LHCN-M2 (cell line): ENCODE data around the gene ATAT1. TPM values are rescaled to one million over a fixed set of nuclear protein-coding genes. Genes with fewer than 3 reads are reported as not detected.
A peak's percentile ranks its signal among the peaks of the same experiment; 100 is the strongest.

ENCODE experiments used
- DNase-seq: peaks from one replicate; pipeline ENCODE4 v3.0.0-alpha.2; 2012; ENCODE audit warnings: low read depth
- total RNA-seq: library from RNA; depleted of rRNA; stranded (reverse); fragments of >200 nt; gene quantifications from 2 replicates; pipeline ENCODE4 v1.2.3, GENCODE V29; 2014

ATAT1 gene
- total RNA-seq, 1 experiment from 2014 or later: 6.5 TPM

- peak; percentile 49 for DNase-seq
These were observed 13.2 kb upstream of the ATAT1 start for GRCh38 chr6:30613251-30614043.

GRCh38 chr6:30614044-30614842, 12.4 kb upstream of the ATAT1 start:
- no peak for DNase-seq

- peak; percentile 98 for DNase-seq
These were observed 11.8 kb upstream of the ATAT1 start for GRCh38 chr6:30614843-30615218.

GRCh38 chr6:30615219-30615957, 11.3 kb upstream of the ATAT1 start:
- peak; percentile 83 for DNase-seq

DNA sequence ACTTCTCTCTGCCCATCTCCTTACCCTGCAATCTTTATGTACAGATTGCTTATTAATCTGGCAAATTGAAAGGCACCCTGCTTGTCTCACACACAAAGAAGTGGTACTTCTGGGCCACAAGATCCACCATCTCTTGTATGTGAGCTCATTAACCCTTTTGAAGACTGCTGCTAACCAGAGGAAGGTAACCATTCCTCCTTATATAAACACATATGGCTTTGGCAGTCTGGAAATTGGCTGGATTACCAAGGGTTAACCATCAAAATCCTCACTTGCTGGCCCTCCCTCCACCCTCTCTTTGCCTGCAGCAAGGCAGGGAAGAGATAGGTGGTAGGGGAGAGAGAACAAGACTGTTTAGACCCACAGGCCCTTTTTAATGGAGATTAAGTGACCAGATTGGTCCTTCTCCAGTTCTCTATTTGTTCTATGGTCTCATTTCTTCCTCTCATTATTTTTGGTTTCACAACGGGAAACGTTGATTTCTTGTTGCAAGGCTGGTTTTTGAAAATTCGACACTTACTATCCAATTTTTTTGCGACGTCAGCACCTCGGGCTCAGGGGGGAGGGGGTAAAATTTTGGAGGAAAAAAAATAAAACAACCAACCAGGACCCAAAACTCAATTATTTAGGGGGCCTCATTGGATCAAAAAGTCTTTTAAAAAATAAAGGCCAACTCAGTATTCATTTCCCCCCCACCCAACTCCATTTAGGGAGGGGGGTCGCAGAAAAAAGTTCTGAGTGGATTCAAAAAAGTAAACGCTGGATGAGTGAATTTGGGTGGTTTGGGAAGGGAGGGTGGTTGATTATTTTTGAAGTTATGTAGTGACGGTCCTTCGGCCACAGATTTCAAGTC, 10.5 kb upstream of the ATAT1 start:
- DNase-seq: peak; percentile 33

DNA sequence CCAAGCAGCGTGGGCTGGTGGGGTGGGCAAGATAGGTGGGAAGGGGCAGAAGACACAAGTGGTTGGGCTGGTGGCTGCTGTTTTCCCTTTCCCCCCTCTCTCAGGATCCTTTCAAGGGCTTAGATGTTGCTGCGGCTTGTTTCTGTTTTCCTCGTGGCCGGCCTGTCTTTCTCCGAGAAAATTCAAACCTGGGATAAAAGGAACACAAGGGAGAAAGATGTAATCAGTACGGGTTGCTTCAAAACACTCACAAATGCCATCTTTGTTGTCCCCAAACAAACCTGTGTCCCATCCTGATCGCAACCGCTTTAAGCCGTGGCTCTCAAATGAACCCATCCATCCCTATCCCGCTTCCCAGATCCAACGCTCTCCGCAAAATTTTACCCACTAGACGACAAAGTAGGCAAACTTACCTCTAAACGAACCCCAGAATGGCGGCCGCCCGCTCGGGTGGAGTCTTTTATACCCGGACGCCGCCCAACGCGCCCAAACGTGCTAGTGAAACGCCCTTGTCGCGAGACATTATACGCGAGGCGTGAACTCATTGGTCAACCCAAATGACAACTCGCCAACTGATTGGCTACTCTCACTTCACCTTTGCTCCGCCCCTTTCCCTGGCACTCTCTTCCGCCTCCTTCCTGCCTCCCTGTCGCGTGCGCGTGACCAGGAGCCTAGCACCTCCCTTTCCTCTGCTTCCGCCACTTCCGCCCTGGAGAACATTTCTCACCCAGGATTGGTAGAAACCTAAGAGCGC, 9.7 kb upstream of the ATAT1 start, which contains the start of gene PPP1R10:
Gene PPP1R10, minus strand, starts transcription at position 433 of the 754 bp plus-strand sequence. CDS start 7,299 bp downstream, outside the sequence.
- DNase-seq: peak; percentile 100

- DNase-seq: peak; percentile 98
These were observed 9.0 kb upstream of the ATAT1 start, which contains the start of gene MRPS18B for GRCh38 chr6:30617565-30618269. Gene MRPS18B, plus strand, starts transcription at chr6:30617840. Its CDS starts 26 bp downstream, at chr6:30617866.

GRCh38 chr6:30618270-30618797, 8.3 kb upstream of the ATAT1 start:
- DNase-seq: peak; percentile 60

DNA sequence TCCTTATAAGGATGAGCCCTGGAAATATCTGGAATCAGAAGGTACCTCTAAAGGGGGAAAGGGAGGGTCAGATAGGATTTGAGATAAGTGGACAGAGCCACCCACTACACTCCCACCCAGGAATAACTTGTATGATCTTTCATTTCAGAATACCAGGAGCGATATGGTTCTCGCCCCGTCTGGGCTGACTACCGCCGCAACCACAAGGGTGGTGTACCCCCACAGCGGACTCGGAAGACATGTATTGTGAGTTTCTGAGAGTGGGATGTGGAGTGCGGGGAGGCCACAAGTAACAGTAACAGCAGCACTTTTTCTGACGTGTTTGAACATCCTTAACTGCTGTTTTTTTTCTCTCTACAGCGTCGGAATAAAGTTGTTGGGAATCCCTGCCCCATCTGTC, 7.1 kb upstream of the ATAT1 start:
- no peak for DNase-seq

DNA sequence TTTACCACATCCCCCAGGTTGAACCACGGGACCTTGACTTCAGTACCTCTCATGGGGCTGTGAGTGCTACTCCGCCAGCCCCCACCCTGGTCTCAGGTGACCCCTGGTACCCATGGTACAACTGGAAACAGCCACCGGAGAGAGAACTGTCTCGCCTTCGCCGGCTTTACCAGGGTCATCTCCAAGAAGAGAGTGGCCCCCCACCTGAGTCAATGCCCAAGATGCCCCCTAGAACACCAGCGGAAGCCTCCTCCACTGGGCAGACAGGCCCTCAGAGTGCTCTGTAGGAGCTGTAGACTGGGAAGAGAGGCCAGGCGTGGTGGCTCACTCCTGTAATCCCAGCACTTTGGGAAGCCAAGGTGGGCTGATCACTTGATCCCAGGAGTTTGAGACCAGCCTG, 1.2 kb upstream of the ATAT1 start:
- no peak for DNase-seq

DNA sequence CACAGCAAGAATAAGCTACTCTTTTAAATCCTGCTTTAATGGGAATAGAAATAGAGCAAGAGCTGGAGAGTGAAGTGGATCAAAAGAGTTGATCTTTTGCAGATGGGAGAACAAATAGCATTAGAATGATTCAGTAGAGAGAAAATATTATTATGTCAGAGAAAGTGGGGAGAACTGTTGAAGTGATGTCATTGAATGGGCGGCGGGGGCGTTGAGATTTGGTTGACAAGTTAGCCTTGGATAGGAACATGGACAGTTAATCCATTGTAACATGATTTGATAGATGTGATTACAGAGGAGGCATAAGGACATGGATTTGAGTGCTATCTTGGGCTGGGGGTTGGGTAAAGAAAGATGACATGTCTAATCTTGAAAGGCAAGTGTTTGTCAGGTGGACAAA, 9.2 kb downstream of the ATAT1 start:
- DNase-seq: no peak

DNA sequence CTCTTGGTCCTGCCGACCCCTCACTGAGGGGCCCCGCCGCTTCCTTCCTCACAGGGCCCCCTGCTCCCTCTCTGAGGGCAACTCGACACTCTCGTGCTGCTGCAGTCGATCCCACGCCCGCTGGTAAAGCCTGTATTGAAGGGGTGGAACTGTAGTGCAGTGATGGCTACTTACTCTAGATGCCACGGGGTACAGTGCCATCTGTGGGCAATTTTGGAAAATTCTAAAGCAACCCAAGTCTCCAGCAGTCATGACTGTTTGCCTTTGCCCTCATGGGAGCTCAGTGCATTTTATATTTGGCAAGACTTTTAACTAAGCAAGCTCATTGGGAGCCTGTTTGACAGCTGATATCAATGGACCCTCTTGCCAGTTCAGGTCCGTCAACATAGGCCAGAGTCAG, 13.8 kb downstream of the ATAT1 start:
- DNase-seq: no peak

DNA sequence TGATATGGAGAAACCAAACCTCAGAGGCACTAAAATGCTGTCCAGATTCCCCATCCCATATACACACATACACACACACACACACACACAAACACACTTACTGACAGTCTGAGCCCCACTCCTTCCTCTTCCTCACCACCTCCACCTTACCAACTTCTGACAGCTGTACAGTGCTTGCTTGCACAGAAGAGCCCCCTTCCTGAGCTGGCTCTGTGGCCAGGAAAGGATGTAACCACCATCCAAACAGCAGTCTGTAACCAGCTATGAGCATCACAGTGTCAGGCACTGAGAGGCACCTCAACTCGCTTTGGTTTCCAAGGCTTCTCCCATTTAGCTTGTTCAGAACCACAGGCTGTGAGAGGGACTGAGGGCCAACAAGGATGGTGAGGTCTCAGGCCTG, 14.4 kb downstream of the ATAT1 start:
- no peak for DNase-seq

- no peak for DNase-seq
These were observed 17.0 kb downstream of the ATAT1 start for GRCh38 chr6:30643656-30644055.

- DNase-seq: no peak
These were observed 18.1 kb downstream of the ATAT1 start for GRCh38 chr6:30644769-30645168.

DNA sequence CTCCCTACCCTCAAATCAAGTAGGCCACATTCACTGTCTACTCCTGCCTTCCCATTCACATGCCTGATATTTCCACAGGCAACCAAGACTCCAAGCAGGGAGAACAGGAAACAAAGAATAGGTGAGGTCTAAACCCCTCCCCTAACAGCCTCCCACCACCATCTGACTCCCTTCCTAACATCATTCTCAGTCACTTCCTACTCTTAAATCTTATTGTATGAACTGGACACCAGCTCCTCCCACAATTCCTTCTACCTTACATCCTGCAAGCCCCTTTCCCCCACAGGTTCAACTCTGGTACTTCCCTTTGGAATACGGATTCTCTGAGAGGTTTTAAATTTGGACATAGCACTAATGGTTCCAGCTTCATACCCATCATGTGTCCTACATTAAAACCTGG, 19.3 kb downstream of the ATAT1 start:
- DNase-seq: no peak

DNA sequence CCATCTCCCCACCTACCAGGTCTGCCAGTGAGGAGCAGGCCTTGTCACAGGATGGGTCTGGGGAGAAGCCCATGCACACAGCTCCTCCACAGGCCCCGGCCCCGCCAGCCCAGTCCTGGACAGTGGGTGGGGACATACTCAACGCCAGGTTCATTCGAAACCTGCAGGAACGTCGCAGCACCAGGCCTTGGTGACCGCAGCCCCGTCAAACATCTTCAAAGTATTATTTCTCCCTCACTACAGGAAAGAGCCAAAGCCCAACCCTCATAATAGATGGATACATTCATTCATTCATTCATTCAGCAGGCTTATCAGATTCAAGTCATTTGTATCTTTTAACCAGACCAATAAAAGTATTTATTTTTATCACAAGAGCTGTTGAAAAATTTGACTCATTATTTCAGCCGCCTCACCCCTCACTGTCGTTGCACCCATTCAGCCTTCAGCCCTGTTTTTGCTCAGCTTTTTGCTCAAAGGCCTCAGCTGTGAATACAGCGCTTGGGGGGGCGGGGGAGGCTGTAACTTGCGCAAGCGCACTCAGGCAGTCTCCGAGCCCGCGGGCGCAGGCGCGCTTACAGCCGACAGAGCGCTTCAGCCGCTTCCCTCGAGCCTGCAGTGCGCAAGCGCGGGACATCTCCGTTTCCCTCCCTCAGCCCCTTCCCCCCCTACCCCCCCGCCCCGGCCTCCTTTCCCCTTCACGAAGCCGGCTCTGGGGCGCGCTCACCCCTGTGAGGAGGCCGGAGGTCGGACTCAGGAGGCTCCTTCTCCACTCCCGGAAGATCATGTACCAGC, 20.0 kb downstream of the ATAT1 start, which contains the start of gene C6orf136:
Gene C6orf136, plus strand, starts transcription at position 684 of the 792 bp plus-strand sequence. Its CDS starts 99 bp downstream, at position 783.
- DNase-seq: peak; percentile 87
